Astrocyte of the spinal cord (primary cell): ENCODE results near the gene PHC3.

Experiments
- DNase-seq: peaks from one replicate; pipeline ENCODE4 v3.0.0; 2011; ENCODE audit warnings: low read depth, low spot score
- H3K4me3 ChIP-seq: 2 replicates; pipeline ENCODE4 v1.5.1; 2011; ENCODE audit warnings: low read depth, mild to moderate bottlenecking, low read length, moderate library complexity
- CTCF ChIP-seq: IDR thresholded peaks from 2 replicates; pipeline ENCODE4 v1.5.1; 2012; ENCODE audit warnings: low read depth, mild to moderate bottlenecking, low read length, inconsistent platforms
- in situ Hi-C: cut with HindIII; loops from 2 replicates; pipeline ENCODE4 v1.10.0; 2017; ENCODE audit warnings: low sequenced_read_pairs

PHC3 gene

GRCh38 chr3:170044271-170044670, 137.3 kb downstream of the PHC3 start:
- TF ChIP-seq CTCF, result no peak
- in situ Hi-C loops, result no loop called here
- no peak overlapping the region for H3K4me3 ChIP-seq
- no peak for DNase-seq

GRCh38 chr3:170043506-170043905, 138.0 kb downstream of the PHC3 start:
- no peak for TF ChIP-seq CTCF
- DNase-seq, result no peak
- in situ Hi-C loops, result no loop called here
- no peak overlapping the region for H3K4me3 ChIP-seq

GRCh38 chr3:170040418-170040817, 141.1 kb downstream of the PHC3 start:
- DNase-seq, result no peak
- no peak for TF ChIP-seq CTCF
- no peak overlapping the region for H3K4me3 ChIP-seq
- in situ Hi-C loops, result no loop called here

GRCh38 chr3:170038434-170039110, 143.0 kb downstream of the PHC3 start:
- H3K4me3 ChIP-seq, result peak overlapping the region; percentile 33
- DNase-seq, result no peak
- peak; percentile 5 for TF ChIP-seq CTCF
- in situ Hi-C loops, result no loop called here
